Osteocyte (in vitro differentiated cells): Measurements from ENCODE around the gene SPAG7. TPM values are rescaled to one million over a fixed set of nuclear protein-coding genes. Genes with fewer than 3 reads are reported as not detected.

Source experiments
- DNase-seq: peaks from one replicate; pipeline ENCODE4 v3.0.0; 2021; ENCODE audit warnings: mixed read lengths; ENCODE audit not compliant: unreplicated experiment; ENCODE audit errors: extremely low spot score
- H3K27ac Mint-ChIP-seq: one replicate; pipeline ENCODE4 v1.8.0; 2021; ENCODE audit warnings: mild to moderate bottlenecking, mixed read lengths; ENCODE audit not compliant: unreplicated experiment
- H3K27me3 Mint-ChIP-seq: one replicate; pipeline ENCODE4 v1.8.0; 2021; ENCODE audit warnings: mixed read lengths; ENCODE audit not compliant: unreplicated experiment
- H3K36me3 Mint-ChIP-seq: one replicate; pipeline ENCODE4 v1.8.0; 2021; ENCODE audit warnings: mixed read lengths; ENCODE audit not compliant: unreplicated experiment
- H3K4me1 Mint-ChIP-seq: one replicate; pipeline ENCODE4 v1.8.0; 2021; ENCODE audit warnings: mixed read lengths; ENCODE audit not compliant: unreplicated experiment
- H3K4me3 Mint-ChIP-seq: one replicate; pipeline ENCODE4 v1.8.0; 2021; ENCODE audit warnings: mild to moderate bottlenecking, moderate library complexity, mixed read lengths; ENCODE audit not compliant: unreplicated experiment
- H3K9me3 Mint-ChIP-seq: one replicate; pipeline ENCODE4 v1.8.0; 2021; ENCODE audit warnings: mixed read lengths; ENCODE audit not compliant: unreplicated experiment
- total RNA-seq: library from RNA; stranded (reverse); gene quantifications from 2 replicates; pipeline ENCODE4 v1.2.1, GENCODE V29; 2021
- TF ChIP-seq, protein P1 (sequence below): fragments of 200-600 bp; sonication (generic); IDR thresholded peaks from 2 replicates; pipeline ENCODE4 v1.5.0; 2021; ENCODE audit warnings: antibody characterized with exemption, mild to moderate bottlenecking, moderate library complexity

Gene SPAG7
- total RNA-seq, 1 donor from 2014 or later = 92.9 TPM

DNA sequence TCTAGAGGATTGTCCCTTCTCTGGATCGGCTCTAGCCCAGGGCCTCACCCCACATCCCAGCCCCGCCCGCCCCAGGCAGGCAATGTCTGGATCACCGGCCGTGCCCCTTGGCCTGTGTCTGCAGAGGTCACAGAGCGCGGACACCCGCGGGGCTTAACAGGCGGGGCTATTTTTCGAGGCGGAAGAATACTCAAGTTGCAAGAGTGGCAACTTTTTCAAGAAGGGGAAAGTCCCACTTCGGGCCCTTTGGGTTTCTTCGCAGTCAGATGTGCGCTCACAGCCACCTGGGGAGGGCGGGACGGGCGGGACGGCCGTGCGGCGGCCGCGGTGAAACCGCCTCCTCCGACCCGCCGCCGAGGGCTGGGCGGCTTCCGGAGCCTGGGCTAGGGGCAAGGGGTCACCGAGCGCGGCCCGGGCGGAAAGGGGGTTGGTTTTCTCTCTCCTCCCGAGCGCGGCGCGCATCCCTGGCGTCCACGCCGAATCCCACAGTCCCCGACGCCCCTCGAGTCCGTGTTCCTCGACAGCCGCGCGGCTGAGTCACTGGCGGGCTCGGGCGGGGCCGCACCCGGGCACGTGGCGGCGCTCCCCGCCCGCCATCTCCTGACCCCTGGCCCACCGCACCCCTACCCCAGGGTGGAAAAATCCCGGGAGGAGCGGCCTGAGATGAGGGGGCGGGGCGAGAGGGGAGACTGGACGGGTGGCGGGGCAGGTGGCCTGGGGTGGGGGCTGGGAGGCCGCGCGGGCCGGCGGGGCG lies 18.1 kb downstream of the SPAG7 start:
- Mint-ChIP-seq H3K4me3 (peak overlapping the region; percentile 72), H3K27ac (peak overlapping the region; percentile 83), H3K4me1 (peaks cover 53% of the 10 kb centered on the region), H3K27me3 (no peaks in the 10 kb centered on the region), H3K9me3 (no peaks in the 10 kb centered on the region), H3K36me3 (peaks cover 12% of the 10 kb centered on the region)
- peak; percentile 86 for DNase-seq
- TF ChIP-seq, protein P1, sequence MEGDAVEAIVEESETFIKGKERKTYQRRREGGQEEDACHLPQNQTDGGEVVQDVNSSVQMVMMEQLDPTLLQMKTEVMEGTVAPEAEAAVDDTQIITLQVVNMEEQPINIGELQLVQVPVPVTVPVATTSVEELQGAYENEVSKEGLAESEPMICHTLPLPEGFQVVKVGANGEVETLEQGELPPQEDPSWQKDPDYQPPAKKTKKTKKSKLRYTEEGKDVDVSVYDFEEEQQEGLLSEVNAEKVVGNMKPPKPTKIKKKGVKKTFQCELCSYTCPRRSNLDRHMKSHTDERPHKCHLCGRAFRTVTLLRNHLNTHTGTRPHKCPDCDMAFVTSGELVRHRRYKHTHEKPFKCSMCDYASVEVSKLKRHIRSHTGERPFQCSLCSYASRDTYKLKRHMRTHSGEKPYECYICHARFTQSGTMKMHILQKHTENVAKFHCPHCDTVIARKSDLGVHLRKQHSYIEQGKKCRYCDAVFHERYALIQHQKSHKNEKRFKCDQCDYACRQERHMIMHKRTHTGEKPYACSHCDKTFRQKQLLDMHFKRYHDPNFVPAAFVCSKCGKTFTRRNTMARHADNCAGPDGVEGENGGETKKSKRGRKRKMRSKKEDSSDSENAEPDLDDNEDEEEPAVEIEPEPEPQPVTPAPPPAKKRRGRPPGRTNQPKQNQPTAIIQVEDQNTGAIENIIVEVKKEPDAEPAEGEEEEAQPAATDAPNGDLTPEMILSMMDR = no peak

DNA sequence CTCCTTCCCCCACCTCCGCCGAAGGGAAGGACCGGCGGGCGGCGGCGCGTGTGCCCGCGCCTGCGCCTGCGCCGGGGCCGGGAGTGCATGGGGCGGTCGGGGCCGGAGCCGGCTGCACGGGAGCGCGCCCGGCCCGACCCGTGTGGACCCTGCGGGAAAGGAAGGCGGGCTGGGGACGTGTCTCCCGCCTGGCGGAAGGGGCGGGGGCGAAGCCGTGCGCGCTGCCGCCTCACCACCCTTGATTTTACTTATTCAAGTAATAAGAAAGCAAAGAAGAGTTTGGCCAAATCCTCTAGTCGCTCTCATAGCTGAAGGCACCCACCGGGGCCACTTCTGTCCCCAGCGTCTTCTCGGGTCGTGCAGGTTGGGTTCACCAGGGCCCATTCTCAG lies 18.7 kb downstream of the SPAG7 start:
- H3K36me3 Mint-ChIP-seq = peaks cover 12% of the 10 kb centered on the region
- TF ChIP-seq, protein P1 = no peak
- H3K4me1 Mint-ChIP-seq = peaks cover 55% of the 10 kb centered on the region
- no peaks in the 10 kb centered on the region for H3K9me3 Mint-ChIP-seq
- H3K27me3 Mint-ChIP-seq = no peaks in the 10 kb centered on the region
- peak; percentile 95 for DNase-seq
- H3K4me3 Mint-ChIP-seq = peak overlapping the region; percentile 92
- peak overlapping the region; percentile 96 for H3K27ac Mint-ChIP-seq

DNA sequence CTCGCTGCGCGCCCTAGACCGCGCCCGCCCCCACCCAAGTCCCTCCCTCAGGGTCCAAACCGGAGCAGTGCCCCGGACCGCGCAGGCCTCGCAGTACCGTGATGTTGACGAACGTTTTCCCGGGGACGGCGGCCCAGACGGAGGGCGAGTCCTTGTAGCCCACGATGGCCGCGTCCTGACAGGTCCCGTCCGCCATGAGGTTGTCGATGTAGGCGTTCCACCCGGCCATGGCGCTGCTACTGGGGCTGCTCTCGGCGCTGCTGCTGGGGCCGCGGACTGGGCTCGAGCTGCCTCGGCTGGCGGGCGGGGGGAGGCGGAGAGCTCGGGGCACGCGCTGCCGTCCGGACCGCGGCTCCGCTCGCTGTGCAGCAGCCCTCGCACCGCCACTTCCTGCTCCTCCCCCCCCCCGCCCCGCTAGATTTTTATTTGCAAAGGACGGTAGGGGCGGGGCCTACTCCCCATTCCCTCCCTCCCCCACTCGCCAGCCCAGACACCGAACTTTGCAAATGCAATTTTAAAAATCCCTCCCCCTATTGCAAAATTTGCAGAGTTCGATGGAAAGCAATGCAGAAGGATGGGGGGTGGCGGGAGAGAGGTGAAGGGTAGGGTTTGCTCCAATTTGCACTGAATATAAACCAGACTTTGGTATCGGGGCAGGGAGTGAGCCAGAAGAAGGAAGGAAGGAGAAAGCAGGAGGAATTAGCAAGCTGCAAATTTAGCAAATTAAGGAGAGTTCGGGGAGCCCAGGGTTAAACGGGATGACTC lies 19.3 kb downstream of the SPAG7 start, which contains the start of gene PFN1:
Gene PFN1 (minus strand): TSS at position 365 of the 765 bp plus-strand sequence. CDS start 136 bp downstream, at position 229.
- no peaks in the 10 kb centered on the region for H3K27me3 Mint-ChIP-seq
- TF ChIP-seq, protein P1 = no peak
- peaks cover 49% of the 10 kb centered on the region for H3K4me1 Mint-ChIP-seq
- H3K4me3 Mint-ChIP-seq = peak within 1 kb of the TSS; percentile 92
- peak; percentile 93 for DNase-seq
- H3K27ac Mint-ChIP-seq = peak within 1 kb of the TSS; percentile 96
- no peaks in the 10 kb centered on the region for H3K9me3 Mint-ChIP-seq
- H3K36me3 Mint-ChIP-seq = peaks cover 12% of the 10 kb centered on the region

DNA sequence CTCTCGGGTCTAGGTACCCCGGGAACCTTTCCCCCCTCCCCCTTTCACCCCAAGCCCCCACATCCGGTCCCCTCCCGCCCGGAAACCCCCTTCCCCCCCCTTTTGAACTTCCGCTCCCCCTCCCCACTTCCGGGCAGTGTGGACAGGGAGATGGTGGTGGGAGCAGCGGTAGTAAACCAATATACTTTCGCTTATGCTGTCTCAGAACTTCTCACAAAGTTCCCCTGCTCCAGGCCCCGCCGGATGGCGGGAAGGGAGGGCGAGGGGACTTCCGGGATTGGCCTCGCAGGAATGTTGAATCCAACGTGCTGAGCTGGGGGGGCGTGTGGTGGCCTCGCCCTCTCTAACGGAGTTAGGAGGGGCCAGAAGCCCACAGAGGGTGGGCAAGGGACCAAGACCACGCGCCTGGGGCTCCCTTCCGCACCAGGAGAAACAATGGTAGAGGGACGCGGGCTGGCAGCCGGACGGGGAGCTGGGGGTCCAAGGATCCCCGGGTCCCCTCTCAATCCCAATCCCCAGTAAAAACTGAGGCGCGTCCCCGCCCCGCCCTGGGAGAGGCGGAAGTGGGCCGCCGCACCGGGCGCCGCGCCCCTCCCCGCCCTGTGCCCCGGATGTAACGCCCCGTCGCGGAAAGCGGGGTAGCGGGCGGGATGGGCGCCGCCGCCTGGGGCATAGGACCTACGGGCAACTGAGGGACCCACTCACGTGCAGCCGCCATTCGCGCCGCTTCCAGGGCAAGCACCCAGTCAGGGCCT lies 20.0 kb downstream of the SPAG7 start:
- Mint-ChIP-seq H3K27me3 (no peaks in the 10 kb centered on the region), H3K4me3 (peak overlapping the region; percentile 92), H3K9me3 (no peaks in the 10 kb centered on the region), H3K36me3 (peaks cover 17% of the 10 kb centered on the region), H3K27ac (peak overlapping the region; percentile 93), H3K4me1 (peaks cover 47% of the 10 kb centered on the region)
- TF ChIP-seq, protein P1 = no peak
- no peak for DNase-seq
